T-helper 17 cell (primary cell): Measurements from ENCODE around the gene ATP2C2. TPM values are rescaled to one million over a fixed set of nuclear protein-coding genes. Genes with fewer than 3 reads are reported as not detected.

Source experiments
- ATAC-seq: fragments of 150-1000 bp; cut with Tn5 transposase; 2 replicates; pipeline ENCODE4 v1.10.0; 2021; ENCODE audit warnings: mild to moderate bottlenecking, moderate library complexity
- DNase-seq, 3 donors: peaks; one replicate each; pipeline versions ENCODE4 v3.0.0 to v3.0.0-alpha.2; 2020 to 2021
- H3K9me3 ChIP-seq: one replicate; pipeline ENCODE4 v1.7.0; 2013; ENCODE audit warnings: low read length, mild to moderate bottlenecking; ENCODE audit not compliant: control insufficient read depth, poor library complexity, severe bottlenecking
- H3K27ac Mint-ChIP-seq: one replicate; pipeline ENCODE4 v1.8.0; 2022; ENCODE audit warnings: mild to moderate bottlenecking, moderate library complexity, mixed read lengths
- H3K27me3 Mint-ChIP-seq: one replicate; pipeline ENCODE4 v1.8.0; 2022; ENCODE audit warnings: mixed read lengths
- H3K36me3 Mint-ChIP-seq: one replicate; pipeline ENCODE4 v1.8.0; 2022; ENCODE audit warnings: low read depth, mixed read lengths
- H3K4me1 Mint-ChIP-seq: one replicate; pipeline ENCODE4 v1.8.0; 2022; ENCODE audit warnings: mild to moderate bottlenecking, mixed read lengths
- H3K4me3 Mint-ChIP-seq: one replicate; pipeline ENCODE4 v1.8.0; 2022; ENCODE audit warnings: mild to moderate bottlenecking, moderate library complexity, mixed read lengths
- total RNA-seq, 4 donors: library from RNA in 2 of 4; stranded (reverse) in 2 of 4; gene quantifications; one replicate each; pipeline ENCODE4 v1.2.3 and lab custom pipeline; 2022 to 2026

ATP2C2 gene
- total RNA-seq (not detected), total RNA-seq (lab: John Stamatoyannopoulos, UW) (0 reads per million in 2 donors)

DNA sequence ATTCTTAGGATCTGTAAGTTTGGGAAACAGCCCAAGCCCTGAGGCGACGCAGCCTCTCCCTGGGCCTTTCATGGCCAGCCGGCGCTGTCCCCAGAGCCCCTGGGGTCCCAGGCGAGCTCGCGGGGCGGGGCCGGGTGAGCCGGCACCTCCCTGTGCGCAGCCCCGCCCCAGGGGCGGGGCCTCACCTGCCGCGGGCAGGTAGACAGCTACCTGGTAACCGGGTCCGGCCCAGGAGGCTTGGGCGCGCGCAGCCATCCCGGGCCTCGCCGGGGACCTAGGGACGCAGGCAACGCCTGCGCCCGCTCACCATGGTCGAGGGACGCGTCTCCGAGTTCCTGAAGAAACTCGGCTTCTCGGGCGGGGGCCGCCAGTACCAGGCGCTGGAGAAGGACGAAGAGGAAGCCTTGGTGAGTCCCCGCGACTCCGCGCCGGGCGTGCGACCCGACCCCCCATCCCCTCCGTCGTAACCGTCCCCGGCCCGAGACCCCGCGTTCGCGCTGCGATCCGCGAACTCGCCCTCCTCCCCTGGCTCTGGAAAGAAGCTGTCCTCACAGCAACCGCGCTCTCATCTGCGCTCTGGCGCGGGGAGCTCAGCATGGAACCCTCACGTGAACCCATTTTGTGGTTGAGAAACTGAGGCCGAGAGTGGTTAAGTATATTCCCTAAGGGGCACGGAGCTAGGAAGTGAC lies at the start of gene ATP2C2:
Gene ATP2C2 (plus strand): TSS at position 231 of the 689 bp plus-strand sequence. CDS start 78 bp downstream, at position 309.
- DNase-seq (no peak), ATAC-seq (no peak)
- H3K36me3 Mint-ChIP-seq, result peaks cover 5% of the 10 kb centered on the region
- peaks cover 8% of the 10 kb centered on the region for H3K4me1 Mint-ChIP-seq
- no peaks in the 10 kb centered on the region for H3K9me3 ChIP-seq
- peaks cover 66% of the 10 kb centered on the region for H3K27me3 Mint-ChIP-seq
- no peak within 1 kb of the TSS for H3K27ac Mint-ChIP-seq
- H3K4me3 Mint-ChIP-seq, result peak within 1 kb of the TSS; percentile 58

DNA sequence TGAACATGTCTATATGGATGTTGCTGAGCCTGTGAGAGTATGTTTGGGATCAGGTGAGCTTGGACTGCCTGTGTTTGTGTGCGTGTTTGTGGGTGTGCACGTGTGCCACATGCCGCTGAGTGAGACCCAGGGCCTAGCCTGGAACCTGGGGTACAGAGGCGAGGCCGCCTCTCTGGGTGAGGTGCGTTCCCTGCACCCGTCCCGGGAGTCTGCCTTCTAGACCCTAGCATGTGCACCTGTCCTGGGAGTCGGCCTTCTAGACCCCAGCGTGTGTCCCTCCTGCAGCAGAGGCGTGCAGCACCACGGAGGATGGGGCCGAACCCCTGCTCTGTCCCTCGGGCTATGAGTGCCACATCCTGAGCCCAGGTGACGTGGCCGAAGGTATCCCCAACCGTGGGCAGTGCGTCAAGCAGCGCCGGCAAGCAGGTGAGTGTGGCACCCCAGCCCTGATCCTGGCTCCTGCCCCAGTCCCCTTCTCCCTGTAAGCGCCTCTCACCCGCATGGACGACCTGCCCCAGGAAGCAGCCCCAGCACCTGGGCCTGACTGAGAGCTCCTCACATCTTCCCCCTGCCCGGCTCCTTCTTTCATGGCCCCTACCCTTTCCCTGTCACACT lies 49.1 kb upstream of the ATP2C2 start:
- H3K36me3 Mint-ChIP-seq, result peaks cover 2% of the 10 kb centered on the region
- H3K27me3 Mint-ChIP-seq, result peaks cover 18% of the 10 kb centered on the region
- DNase-seq, result no peak
- no peaks in the 10 kb centered on the region for H3K9me3 ChIP-seq
- no peaks in the 10 kb centered on the region for H3K4me1 Mint-ChIP-seq
- no peak for ATAC-seq
- no peak overlapping the region for H3K4me3 Mint-ChIP-seq
- H3K27ac Mint-ChIP-seq, result no peak overlapping the region

GRCh38 chr16:84320511-84320910 lies 47.8 kb upstream of the ATP2C2 start:
- Mint-ChIP-seq H3K27me3 (peaks cover 5% of the 10 kb centered on the region), H3K4me3 (no peak overlapping the region), H3K4me1 (no peaks in the 10 kb centered on the region), H3K36me3 (peaks cover 2% of the 10 kb centered on the region), H3K27ac (no peak overlapping the region)
- DNase-seq, result no peak
- no peaks in the 10 kb centered on the region for H3K9me3 ChIP-seq
- no peak for ATAC-seq

DNA sequence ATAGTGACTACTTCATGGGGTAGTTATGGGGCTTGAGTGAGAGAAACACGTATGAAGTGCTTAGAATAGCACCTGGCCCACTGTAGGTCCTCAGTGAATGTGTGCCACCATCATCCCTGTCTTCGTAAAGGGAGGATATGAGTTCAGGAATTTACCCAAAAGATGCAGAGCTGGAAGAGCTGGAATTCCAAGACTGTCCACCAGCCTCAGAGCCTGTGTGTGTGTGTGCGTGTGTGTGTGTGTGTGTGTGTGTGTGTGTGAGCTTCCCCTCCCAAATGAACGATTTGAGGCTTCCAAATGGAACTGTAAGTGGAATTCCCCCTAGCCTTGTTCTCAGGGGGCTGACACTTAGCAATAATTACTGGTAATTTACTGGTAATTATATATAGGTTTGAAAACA lies 46.4 kb upstream of the ATP2C2 start:
- no peaks in the 10 kb centered on the region for H3K9me3 ChIP-seq
- H3K27ac Mint-ChIP-seq, result no peak overlapping the region
- ATAC-seq (no peak), DNase-seq (no peak)
- H3K4me3 Mint-ChIP-seq, result no peak overlapping the region
- H3K4me1 Mint-ChIP-seq, result no peaks in the 10 kb centered on the region
- no peaks in the 10 kb centered on the region for H3K27me3 Mint-ChIP-seq
- H3K36me3 Mint-ChIP-seq, result peaks cover 2% of the 10 kb centered on the region

GRCh38 chr16:84322749-84323148 lies 45.6 kb upstream of the ATP2C2 start:
- no peak overlapping the region for H3K27ac Mint-ChIP-seq
- ATAC-seq, result no peak
- peaks cover 1% of the 10 kb centered on the region for H3K36me3 Mint-ChIP-seq
- no peaks in the 10 kb centered on the region for H3K4me1 Mint-ChIP-seq
- H3K9me3 ChIP-seq, result no peaks in the 10 kb centered on the region
- H3K4me3 Mint-ChIP-seq, result no peak overlapping the region
- H3K27me3 Mint-ChIP-seq, result peaks cover 2% of the 10 kb centered on the region
- DNase-seq, result no peak

DNA sequence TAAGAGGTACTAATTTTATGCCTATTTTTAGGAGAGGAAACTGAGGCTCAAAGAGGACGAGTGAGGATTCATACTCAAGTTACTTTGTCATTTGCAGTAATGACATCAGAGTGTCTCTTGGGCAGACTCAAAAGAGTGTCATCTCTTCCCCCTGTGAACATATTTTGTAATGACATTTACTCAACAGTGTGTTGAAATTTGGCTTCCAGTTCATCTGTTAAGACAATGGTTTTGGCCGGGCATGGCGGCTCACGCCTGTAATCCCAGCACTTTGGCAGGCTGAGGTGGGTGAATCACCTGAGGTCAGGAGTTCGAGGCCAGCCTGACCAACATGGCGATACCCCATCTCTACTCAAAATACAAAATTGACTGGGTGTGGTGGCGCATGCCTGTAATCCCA lies 44.7 kb upstream of the ATP2C2 start:
- H3K4me1 Mint-ChIP-seq, result no peaks in the 10 kb centered on the region
- H3K27me3 Mint-ChIP-seq, result peaks cover 5% of the 10 kb centered on the region
- DNase-seq, result no peak
- no peaks in the 10 kb centered on the region for H3K36me3 Mint-ChIP-seq
- no peaks in the 10 kb centered on the region for H3K9me3 ChIP-seq
- no peak overlapping the region for H3K27ac Mint-ChIP-seq
- no peak overlapping the region for H3K4me3 Mint-ChIP-seq
- ATAC-seq, result no peak

DNA sequence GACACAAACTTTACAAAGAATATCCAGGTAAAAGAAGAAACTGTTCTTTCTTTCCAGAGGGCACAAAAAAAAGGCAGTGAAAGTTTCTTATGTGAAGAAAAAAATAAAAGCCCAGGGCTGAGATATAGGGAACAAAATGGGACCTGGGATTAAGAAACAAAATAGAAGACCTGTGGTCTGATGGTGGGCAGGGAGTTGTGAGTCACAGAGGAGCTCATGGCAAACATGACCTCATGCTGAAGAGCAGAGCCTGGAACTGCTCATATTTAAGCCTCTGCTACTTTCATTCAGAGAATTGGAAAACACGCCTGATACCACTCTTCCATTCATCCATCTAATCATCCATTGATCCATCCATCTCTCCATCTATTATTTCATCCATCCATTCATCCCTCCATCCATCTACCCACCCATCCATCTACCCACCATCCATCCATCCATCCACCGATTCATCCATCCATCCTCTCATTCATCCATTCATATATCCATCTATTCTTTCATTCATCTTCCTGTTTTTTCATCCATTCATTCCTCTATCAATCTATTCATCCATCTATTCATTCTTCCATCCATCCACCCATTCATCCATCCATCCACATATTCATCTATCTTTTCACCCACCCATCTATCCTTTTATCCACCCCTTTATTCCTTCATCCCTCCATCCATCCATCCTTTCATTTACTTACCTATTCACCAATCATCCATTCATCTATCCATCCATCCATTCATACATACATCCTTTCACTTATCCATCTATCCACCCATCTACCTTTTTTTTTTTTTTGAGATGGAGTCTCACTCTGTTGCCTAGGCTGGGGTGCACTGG lies 43.7 kb upstream of the ATP2C2 start:
- Mint-ChIP-seq H3K36me3 (no peaks in the 10 kb centered on the region), H3K4me1 (no peaks in the 10 kb centered on the region), H3K27me3 (peaks cover 5% of the 10 kb centered on the region), H3K27ac (no peak overlapping the region), H3K4me3 (no peak overlapping the region)
- ATAC-seq (no peak), DNase-seq (no peak)
- no peaks in the 10 kb centered on the region for H3K9me3 ChIP-seq

DNA sequence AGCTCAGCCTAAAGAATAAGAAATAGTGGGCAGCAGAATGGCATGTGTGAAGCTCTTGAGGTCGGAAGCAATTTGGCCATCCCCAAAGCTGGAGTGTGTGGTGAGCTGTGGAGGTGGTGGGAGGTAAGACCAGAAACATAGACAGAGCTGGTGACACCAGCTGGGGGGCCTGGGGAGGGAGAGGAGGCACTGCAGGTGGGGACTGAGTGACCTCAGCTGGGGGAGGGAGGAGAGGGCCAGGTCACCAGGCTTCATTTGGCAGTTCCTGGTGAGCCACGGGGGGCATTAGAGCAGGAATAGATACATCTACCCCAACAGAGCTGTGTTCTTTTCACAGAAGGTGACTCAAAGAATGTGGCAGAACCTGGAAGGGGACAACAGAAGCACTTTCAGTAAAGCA lies 41.8 kb upstream of the ATP2C2 start:
- no peaks in the 10 kb centered on the region for H3K4me1 Mint-ChIP-seq
- no peaks in the 10 kb centered on the region for H3K9me3 ChIP-seq
- H3K27me3 Mint-ChIP-seq, result peaks cover 13% of the 10 kb centered on the region
- H3K27ac Mint-ChIP-seq, result no peak overlapping the region
- peaks cover 2% of the 10 kb centered on the region for H3K36me3 Mint-ChIP-seq
- no peak overlapping the region for H3K4me3 Mint-ChIP-seq
- ATAC-seq, result no peak
- DNase-seq, result no peak

DNA sequence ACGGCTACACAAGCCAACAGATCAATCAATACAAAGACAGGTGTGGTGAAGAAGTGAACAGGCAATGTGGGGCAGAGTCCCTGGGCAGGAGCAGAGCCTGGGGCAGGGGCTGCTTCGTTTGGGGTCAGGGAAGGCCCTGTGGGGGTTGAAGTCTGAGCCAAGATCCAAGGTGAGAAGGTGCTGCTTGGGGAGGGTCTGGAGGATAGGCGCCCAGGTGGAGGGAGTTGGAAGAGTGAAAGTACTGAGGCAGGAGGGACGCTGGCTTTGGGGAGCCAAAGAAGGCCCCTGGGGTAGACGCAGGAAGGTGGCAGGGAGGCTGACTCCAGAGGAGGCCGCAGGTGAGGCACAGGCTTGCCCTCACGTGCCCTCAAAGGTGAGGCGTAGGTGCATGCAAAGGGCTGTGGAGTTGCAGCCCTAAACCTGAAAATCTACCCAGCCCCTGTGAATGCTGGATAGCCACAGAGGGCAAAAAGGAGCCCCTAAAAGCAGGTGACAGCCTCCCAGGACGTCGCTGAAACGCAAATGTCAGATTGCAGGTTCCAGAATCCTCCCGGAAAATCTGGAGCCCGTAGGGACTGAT lies 40.3 kb upstream of the ATP2C2 start:
- H3K4me3 Mint-ChIP-seq, result no peak overlapping the region
- ATAC-seq (no peak), DNase-seq (no peak)
- H3K36me3 Mint-ChIP-seq, result peaks cover 3% of the 10 kb centered on the region
- no peak overlapping the region for H3K27ac Mint-ChIP-seq
- peaks cover 14% of the 10 kb centered on the region for H3K27me3 Mint-ChIP-seq
- H3K9me3 ChIP-seq, result no peaks in the 10 kb centered on the region
- H3K4me1 Mint-ChIP-seq, result no peaks in the 10 kb centered on the region

- no peak for DNase-seq
- peaks cover 19% of the 10 kb centered on the region for H3K27me3 Mint-ChIP-seq
- H3K4me3 Mint-ChIP-seq, result no peak overlapping the region
- no peak overlapping the region for H3K27ac Mint-ChIP-seq
- no peaks in the 10 kb centered on the region for H3K4me1 Mint-ChIP-seq
- no peaks in the 10 kb centered on the region for H3K9me3 ChIP-seq
- peaks cover 3% of the 10 kb centered on the region for H3K36me3 Mint-ChIP-seq
- no peak for ATAC-seq
Measured at GRCh38 chr16:84329016-84329415, 39.3 kb upstream of the ATP2C2 start.

DNA sequence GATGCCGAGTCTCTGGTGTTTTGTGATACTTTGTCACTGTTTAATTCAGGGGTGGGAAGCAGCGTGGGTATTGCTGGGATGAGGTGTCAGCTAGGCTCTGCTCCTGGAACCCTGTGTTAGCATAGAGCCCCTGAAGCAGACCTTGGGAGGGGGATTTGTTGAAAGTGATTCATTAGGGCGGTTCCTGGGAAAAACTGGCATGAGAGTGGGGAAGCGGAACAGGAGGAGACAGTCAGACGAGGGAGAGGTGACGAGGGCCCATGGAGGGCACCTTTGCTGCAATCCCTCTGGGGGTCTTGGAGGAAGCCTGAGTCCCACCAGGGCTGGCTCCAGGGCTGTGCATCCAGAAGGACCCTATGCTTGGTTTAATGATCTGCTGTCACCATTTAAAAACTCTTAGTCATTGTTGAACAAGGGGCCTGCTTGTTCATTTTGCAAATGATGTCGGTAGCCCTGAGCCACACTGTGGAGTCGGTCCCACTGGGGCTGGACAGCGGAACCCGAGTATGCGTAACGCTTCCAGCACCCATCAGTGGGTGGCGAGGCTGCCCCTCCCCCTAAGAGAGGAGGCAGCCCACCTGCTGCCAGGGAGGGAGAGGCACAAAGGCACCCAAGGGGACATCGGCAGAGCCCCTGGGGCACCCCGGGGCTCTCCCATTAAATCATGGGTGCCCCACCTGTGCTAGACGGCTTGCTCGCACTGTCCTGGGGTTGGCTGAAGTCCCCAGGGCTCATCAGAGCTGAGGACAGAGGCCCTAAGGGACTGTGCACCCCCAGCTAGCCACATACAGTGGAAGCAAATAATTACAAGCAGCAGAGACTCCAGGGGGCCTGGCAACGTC lies 38.3 kb upstream of the ATP2C2 start:
- peaks cover 19% of the 10 kb centered on the region for H3K27me3 Mint-ChIP-seq
- no peak for ATAC-seq
- no peak overlapping the region for H3K4me3 Mint-ChIP-seq
- H3K36me3 Mint-ChIP-seq, result peaks cover 3% of the 10 kb centered on the region
- no peaks in the 10 kb centered on the region for H3K9me3 ChIP-seq
- no peak overlapping the region for H3K27ac Mint-ChIP-seq
- H3K4me1 Mint-ChIP-seq, result no peaks in the 10 kb centered on the region
- DNase-seq, result no peak

- no peaks in the 10 kb centered on the region for H3K9me3 ChIP-seq
- no peak for ATAC-seq
- peaks cover 19% of the 10 kb centered on the region for H3K27me3 Mint-ChIP-seq
- H3K4me3 Mint-ChIP-seq, result no peak overlapping the region
- no peak for DNase-seq
- H3K27ac Mint-ChIP-seq, result no peak overlapping the region
- no peaks in the 10 kb centered on the region for H3K4me1 Mint-ChIP-seq
- H3K36me3 Mint-ChIP-seq, result peaks cover 3% of the 10 kb centered on the region
Measured at GRCh38 chr16:84330685-84331050, 37.7 kb upstream of the ATP2C2 start.
